Osteoblast (primary cell): Measurements from ENCODE around the gene OR6B3. TPM values are rescaled to one million over a fixed set of nuclear protein-coding genes. Genes with fewer than 3 reads are reported as not detected.

Source experiments
- DNase-seq: peaks from one replicate; pipeline ENCODE4 v3.0.0; 2011; ENCODE audit warnings: low spot score, mixed read lengths; ENCODE audit not compliant: insufficient read length; ENCODE audit errors: missing footprints
- H2AFZ ChIP-seq: 2 replicates; pipeline ENCODE4 v1.6.0; 2011; ENCODE audit warnings: mild to moderate bottlenecking, low read length
- H3K27ac ChIP-seq: 2 replicates; pipeline ENCODE4 v1.5.1; 2011; ENCODE audit warnings: mild to moderate bottlenecking, low read depth, low read length, moderate library complexity
- H3K27me3 ChIP-seq: 2 replicates; pipeline ENCODE4 v1.6.0; 2012; ENCODE audit warnings: mild to moderate bottlenecking, control low read depth, inconsistent platforms, low read length, moderate library complexity; ENCODE audit not compliant: insufficient read depth
- H3K36me3 ChIP-seq: 2 replicates; pipeline ENCODE4 v1.5.1; 2011; ENCODE audit warnings: mild to moderate bottlenecking, low read length, control low read depth, moderate library complexity; ENCODE audit not compliant: insufficient read depth
- H3K4me1 ChIP-seq: 2 replicates; pipeline ENCODE4 v1.5.1; 2011; ENCODE audit warnings: mild to moderate bottlenecking, low read length, control low read depth, moderate library complexity; ENCODE audit not compliant: insufficient read depth
- H3K4me2 ChIP-seq: 2 replicates; pipeline ENCODE4 v1.6.0; 2011; ENCODE audit warnings: mild to moderate bottlenecking, low read length; ENCODE audit not compliant: insufficient read depth
- H3K4me3 ChIP-seq: fragments of 200-600 bp; sonication (generic); 3 replicates; pipeline ENCODE4 v1.5.1; 2012; ENCODE audit warnings: mild to moderate bottlenecking, low read length, inconsistent platforms; ENCODE audit not compliant: insufficient read depth
- H3K79me2 ChIP-seq: 2 replicates; pipeline ENCODE4 v1.6.0; 2012; ENCODE audit warnings: mild to moderate bottlenecking, low read length, control low read depth, inconsistent platforms; ENCODE audit not compliant: insufficient read depth
- H3K9me3 ChIP-seq: 2 replicates; pipeline ENCODE4 v1.5.1; 2011; ENCODE audit warnings: low read depth, low read length, control low read depth
- H4K20me1 ChIP-seq: 2 replicates; pipeline ENCODE4 v1.6.0; 2012; ENCODE audit warnings: mild to moderate bottlenecking, low read length, control low read depth; ENCODE audit not compliant: insufficient read depth
- CTCF ChIP-seq: IDR thresholded peaks from 2 replicates; pipeline ENCODE4 v1.5.1; 2011; ENCODE audit warnings: mild to moderate bottlenecking, low read depth, low read length, moderate library complexity; ENCODE audit errors: extremely low read depth
- total RNA-seq: library from RNA; depleted of rRNA; stranded (reverse); fragments of >200 nt; gene quantifications from 2 replicates; pipeline ENCODE4 v1.2.3, GENCODE V29; 2012

The OR6B3 gene
- total RNA-seq, 1 donor, result not detected

- DNase-seq, result peak; percentile 91
- Histone ChIP-seq H3K27ac (no peak overlapping the region), H3K4me2 (no peak overlapping the region), H2AFZ (no peak overlapping the region), H3K27me3 (no peaks in the 10 kb centered on the region), H3K9me3 (no peaks in the 10 kb centered on the region), H4K20me1 (peaks cover 22% of the 10 kb centered on the region), H3K4me3 (no peak overlapping the region), H3K36me3 (peaks cover 37% of the 10 kb centered on the region), H3K79me2 (peaks cover 69% of the 10 kb centered on the region), H3K4me1 (peaks cover 10% of the 10 kb centered on the region)
- TF ChIP-seq CTCF, result peak; percentile 86
Observed at GRCh38 chr2:240021488-240022104, 31.7 kb downstream of the OR6B3 start.

GRCh38 chr2:240018071-240018750 lies 35.1 kb downstream of the OR6B3 start:
- Histone ChIP-seq H3K79me2 (peaks cover 48% of the 10 kb centered on the region), H3K9me3 (no peaks in the 10 kb centered on the region), H3K4me1 (no peaks in the 10 kb centered on the region), H3K4me3 (no peak overlapping the region), H3K27me3 (no peaks in the 10 kb centered on the region), H2AFZ (no peak overlapping the region), H3K4me2 (no peak overlapping the region), H3K36me3 (peaks cover 51% of the 10 kb centered on the region), H3K27ac (no peak overlapping the region), H4K20me1 (peaks cover 19% of the 10 kb centered on the region)
- no peak for DNase-seq
- TF ChIP-seq CTCF, result no peak

- H3K36me3 ChIP-seq, result peaks cover 66% of the 10 kb centered on the region
- TF ChIP-seq CTCF, result no peak
- no peak overlapping the region for H3K4me3 ChIP-seq
- H3K9me3 ChIP-seq, result no peaks in the 10 kb centered on the region
- H3K79me2 ChIP-seq, result peaks cover 18% of the 10 kb centered on the region
- no peak for DNase-seq
- H3K4me2 ChIP-seq, result no peak overlapping the region
- H4K20me1 ChIP-seq, result peaks cover 4% of the 10 kb centered on the region
- no peak overlapping the region for H2AFZ ChIP-seq
- H3K27me3 ChIP-seq, result no peaks in the 10 kb centered on the region
- H3K4me1 ChIP-seq, result no peaks in the 10 kb centered on the region
- no peak overlapping the region for H3K27ac ChIP-seq
Observed at GRCh38 chr2:240014327-240014726, 39.0 kb downstream of the OR6B3 start.

GRCh38 chr2:240013343-240013742 lies 40.0 kb downstream of the OR6B3 start:
- Histone ChIP-seq H3K27ac (no peak overlapping the region), H3K79me2 (peaks cover 14% of the 10 kb centered on the region), H3K4me3 (no peak overlapping the region), H3K4me1 (no peaks in the 10 kb centered on the region), H3K4me2 (no peak overlapping the region), H3K27me3 (no peaks in the 10 kb centered on the region), H4K20me1 (peaks cover 4% of the 10 kb centered on the region), H3K36me3 (peaks cover 66% of the 10 kb centered on the region), H2AFZ (no peak overlapping the region), H3K9me3 (no peaks in the 10 kb centered on the region)
- DNase-seq, result no peak
- TF ChIP-seq CTCF, result peak; percentile 39
